Activated CD4-positive, alpha-beta T cell treated with anti-CD3 and anti-CD28 coated beads, Interleukin-2, amount 50 U/mL, for 1 hour (primary cell): Measurements from ENCODE around the gene CBFA2T3.

ENCODE experiments used
- DNase-seq: peaks from one replicate; pipeline ENCODE4 v3.0.0-alpha.2; 2020

Gene CBFA2T3

DNA sequence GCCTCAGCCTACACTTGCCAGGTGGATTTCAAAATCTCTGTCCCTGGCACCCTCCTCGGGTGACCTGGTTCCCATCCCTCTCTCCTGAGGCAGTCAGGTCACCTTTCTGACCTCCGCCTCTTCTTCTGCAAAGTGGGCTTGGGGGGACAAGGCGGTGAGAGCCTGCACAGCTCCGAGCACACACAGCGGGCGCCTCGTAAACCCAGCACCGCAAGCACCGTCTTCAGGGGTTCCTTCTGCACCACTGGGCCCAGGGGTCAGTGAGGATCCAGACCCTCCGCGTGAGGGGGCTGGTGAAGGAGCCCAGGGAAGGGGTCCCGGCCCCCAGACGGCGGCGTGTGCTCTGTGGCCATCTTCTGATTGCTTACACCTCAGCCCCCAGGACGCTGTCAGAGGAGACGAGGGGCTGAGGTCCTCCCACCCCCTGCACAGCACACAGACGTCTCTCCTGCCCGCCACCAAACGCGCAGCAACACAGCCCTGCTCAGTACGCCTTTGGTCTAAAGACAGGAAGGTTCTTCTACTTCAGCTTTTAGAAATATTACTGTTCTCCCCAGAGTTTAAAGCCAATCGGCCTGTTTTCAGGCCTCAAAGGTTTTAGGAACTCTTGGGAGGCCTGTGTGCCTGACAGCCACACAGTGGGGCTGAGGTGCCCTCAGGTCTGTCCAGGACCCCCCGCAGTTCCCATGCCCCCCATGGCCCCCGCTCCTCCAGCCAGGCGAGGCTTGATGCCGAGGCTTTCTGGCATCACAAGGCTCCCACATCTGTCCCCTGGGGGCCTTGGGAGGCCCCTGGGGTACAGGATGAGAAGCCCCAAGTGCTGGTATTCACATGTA lies 2.7 kb downstream of the CBFA2T3 start:
- no peak for DNase-seq

DNA sequence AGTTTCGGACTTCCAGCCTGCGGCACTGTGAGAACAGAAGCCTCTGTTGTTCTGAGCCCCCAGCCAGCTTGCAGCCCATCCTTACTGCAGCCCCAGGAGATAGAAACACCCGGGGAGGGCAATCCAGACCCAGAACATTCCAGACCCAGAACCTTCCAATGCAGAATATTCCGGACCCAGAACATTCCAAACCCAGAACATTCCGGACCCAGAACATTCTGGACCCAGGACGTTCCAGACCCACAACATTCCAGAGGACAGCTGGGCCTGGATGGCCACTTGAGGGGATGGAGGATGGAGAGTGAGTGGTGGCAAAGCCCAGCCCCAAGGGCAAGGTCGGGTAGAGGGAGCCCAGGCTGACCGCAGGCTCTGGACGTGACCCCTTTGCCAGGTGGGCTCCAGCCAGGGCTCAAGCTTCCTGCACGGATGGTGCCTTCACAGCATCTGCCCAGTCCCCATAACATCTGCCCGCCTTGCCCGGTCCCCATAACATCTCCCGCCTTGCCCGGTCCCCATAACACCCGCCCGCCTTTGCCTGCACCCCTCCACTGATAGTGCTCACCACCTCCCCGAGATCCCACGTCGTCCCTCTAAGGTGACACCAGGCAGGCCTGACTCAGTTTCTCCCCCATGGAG lies 3.5 kb downstream of the CBFA2T3 start:
- DNase-seq: no peak

DNA sequence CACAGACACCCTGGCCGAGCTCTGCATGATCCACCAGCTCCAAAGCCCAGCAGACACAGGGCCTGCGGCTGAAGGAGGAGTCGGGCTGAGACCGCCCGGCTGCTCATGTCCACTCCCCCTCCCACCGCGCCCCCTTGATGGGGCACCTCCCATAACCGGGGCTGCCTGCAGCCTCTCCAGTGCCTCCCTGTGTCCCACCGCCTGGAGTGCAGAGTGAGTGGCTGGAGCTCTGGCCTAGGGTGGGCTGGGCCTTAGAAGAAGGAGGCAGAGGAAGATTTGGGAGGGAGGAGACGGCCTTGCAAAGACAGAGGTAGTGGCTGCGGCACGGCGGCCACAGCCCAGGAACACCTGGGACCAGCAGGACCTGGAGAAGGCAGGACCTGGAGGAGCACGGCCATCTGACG lies 4.0 kb downstream of the CBFA2T3 start:
- no peak for DNase-seq

DNA sequence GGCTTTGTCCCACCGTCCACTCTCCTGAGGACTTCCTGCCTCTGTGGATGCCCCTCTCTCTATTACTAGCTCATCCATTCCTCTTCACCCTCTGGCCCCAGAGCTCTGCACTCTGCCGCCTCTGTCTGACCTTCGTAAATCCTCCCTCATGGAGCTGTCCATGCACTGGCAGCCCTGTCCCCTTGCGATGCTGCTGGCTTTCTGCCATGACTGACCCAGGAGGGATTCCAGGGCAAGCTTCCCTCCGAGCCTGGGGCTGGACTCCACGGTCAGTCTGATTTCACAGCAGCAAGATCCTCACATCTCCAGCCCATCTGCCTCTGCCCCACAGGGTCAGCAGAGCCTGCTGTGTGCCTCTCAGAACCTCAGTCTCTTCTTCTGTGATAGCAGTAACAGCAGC lies 4.7 kb downstream of the CBFA2T3 start:
- DNase-seq: no peak

DNA sequence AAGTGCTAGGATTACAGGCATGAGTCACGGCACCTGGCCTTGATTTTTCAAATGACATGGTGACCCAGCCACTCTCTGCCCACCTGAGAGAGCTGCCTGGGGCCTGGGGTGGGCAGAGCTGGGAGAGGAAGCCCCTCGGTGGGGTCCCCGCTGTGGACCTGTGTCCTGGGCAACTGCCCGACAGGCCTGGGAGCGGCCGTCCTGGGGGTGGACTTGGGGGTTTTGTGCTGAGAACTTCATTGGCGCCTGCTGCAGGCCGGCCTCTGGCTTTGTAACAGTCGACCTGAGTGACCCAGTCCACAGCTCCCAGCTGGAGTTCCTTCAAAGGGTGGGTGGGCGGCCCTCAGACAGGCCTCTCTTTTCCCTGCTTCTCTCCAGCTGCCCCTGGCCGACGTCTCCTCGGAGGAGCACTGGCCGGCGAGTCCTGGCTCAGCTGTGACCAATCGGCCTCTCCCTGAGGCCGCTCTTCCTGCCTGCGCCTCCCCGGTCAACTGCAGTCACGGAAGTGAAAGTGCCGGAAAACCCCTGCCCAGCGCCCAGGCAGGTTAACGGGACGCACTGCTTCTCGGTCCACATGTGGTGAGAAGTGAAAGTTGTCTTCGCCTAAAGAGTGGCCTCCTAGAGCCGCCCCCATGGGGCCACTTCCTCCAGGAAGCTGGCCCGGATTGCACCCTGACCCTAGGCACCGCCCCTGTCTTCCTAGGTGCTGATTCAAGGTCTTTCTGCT lies 5.5 kb downstream of the CBFA2T3 start:
- no peak for DNase-seq

DNA sequence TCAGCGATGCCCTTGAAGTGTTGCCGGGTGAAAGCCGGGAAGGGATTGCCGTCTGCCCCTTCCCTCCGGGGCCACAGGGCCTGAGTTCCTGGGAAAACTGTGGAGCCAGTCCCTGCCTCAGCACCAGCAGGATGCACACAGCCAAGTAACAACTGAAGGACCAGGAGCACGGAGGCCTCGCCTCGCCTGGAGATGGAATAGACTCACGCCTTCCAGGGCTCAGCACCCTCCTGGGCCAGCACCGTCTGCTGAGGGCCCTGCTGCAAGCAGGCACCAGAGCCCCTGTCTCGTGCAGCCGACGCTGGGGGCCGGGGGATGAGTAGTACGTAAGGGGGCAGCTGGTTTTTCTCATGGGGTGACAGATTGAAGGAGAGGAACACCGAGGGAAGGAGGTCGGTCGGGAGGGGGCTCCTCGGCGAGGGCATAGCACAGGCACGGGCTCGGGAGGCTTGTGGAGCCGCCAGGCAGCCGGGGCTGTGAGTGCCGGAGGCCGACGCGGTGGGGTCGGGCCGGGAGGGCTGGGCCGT lies 6.4 kb downstream of the CBFA2T3 start:
- DNase-seq: no peak

DNA sequence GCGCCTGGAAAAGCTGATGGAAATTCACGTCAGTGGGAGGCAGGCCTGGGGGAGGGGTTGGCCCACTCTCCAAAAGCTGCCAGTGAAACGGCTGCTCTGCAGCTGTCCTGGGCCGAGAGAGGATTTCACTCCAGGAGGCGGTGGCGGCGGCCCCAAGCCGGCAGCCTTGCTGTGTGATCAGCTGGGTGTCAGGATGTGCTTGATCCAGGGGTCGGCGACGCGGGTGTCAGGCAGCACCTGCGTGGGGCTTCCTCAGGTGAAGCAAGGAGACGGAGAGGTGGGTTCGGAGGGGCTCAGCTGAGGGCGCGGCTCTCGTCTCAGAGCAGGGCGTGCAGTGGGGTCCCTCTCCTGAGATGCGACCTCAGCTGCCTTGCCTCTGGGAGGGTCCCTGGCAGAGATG lies 7.0 kb downstream of the CBFA2T3 start:
- DNase-seq: no peak

DNA sequence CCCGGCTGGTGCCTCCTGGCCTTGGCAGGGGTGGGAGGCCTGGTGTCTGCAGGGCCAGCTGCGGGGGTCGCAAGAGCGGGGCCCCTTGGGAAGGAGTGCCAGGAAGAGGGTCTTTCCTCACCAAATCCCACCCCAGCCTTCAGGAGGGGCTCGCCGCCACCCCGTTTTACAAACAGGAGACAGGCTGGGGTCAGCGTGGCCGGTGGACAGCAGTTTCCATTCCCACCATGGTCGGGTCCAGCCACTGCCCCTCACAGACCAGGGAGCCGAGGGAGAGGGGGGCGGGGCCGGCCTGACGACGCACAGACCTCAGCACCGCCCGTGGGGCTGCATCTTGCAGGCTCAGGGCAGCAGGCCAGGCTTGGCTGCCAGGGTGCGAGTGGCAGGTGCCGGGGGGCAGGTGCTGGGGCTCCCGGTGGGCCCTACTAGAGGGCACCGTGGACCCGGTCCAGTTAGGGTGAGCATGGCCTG lies 7.6 kb downstream of the CBFA2T3 start:
- DNase-seq: no peak

DNA sequence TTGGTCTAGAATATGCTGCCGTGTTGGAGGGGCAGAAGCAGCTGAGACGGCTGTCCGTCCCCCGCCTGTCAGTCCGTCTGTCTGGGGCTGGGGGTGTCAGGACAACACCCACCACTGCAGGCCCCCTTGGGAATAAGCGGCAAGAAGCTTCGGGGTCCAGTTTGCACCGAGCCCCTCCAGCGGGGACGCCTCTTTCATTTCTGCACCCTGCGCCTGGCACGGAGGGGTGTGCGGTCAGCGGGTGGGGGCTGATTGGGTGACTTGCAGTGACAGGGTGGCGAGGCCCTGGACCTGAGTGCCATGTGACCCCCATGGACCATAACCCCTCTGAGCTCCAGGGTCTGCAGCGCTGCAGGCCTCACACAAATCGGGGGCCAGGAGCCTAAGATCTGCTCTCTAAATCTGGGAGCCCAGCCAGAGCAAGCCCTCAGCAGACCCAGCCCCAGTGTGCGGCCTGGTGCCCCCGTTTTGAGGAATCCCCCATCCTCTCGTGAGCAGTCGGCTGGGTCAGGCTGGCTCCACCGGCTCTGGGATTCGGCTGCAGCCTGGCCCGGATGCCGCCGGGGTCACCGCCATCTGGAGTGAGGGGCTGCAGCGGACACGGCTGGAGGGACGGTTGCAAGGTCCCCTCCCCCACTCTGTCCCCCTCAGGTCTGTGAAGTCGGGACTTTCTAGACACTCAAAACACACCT lies 8.3 kb downstream of the CBFA2T3 start:
- DNase-seq: no peak

DNA sequence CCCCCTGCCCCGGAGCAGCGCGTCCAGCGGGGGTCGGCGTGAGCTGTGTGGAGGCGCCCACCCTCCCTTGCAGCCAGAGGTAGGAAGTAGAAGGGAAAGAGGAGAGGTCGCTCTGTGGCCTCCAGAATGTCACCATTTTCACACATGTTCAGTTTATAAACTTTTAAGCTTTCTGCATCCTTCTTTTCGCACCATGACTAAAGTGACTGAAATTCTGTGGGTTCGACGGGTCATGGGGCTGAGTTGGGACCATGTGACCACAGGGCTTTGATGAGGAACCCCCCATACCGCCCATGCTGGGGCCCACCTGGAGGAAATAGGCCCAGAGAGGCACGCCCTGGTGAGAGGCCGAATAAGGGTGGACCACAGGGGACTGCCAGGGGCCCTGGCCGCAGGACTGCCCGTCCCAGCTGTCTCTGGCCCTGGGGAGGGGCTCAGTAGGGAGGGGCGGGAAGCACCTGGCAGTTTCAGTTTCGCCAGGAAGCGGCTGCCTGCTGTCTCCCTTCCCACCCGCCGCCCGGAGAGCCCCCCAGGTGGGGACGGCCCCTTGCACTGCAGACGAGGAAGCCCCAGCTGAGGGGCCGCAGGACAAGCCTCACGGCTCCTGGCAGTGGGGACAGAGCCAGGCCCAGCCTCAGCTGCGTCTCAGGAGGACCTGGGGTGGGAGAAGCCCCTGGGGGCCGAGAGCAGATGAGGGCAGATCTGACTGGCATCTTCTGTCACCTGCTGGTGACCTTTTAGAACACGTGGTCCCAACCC lies 9.0 kb downstream of the CBFA2T3 start:
- DNase-seq: no peak

DNA sequence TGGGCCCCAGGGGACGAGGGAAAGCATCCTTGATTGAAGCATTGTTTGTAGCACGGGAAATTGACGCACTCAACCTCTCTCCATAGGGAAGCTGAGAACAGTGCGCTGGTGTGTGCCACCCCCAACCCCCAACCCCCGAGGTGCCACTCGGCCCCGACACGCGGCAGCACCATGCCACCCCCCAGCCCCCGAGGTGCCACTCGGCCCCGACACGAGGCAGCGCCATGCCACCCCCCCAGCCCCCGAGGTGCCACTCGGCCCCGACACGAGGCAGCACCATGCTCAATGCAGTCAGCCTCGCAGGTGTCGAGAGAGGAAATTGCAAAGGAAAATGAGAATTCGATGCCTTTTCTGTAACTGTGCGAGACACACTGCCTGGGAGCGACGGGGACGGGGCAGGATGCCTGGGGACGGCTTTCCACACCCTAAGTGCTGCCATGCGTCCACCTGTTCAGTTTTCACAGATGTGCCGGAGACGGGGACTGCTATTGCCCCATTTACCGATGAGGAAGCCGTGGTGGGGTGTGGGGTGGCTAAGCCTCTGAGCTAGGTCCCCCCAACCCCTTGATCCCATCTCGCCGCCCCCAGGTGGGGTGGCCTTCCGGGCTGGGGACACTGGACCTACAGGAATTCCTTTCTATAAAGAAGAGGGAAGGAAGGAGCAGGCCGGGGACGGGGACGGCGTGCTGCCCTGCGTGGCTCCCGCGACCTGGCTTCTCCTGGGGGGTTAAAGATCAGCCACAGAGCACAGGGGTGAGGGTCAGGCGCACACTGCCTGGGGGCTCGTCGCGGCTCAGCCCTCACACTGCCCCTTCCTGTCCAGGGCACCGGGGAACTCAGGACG lies 9.8 kb downstream of the CBFA2T3 start:
- no peak for DNase-seq

DNA sequence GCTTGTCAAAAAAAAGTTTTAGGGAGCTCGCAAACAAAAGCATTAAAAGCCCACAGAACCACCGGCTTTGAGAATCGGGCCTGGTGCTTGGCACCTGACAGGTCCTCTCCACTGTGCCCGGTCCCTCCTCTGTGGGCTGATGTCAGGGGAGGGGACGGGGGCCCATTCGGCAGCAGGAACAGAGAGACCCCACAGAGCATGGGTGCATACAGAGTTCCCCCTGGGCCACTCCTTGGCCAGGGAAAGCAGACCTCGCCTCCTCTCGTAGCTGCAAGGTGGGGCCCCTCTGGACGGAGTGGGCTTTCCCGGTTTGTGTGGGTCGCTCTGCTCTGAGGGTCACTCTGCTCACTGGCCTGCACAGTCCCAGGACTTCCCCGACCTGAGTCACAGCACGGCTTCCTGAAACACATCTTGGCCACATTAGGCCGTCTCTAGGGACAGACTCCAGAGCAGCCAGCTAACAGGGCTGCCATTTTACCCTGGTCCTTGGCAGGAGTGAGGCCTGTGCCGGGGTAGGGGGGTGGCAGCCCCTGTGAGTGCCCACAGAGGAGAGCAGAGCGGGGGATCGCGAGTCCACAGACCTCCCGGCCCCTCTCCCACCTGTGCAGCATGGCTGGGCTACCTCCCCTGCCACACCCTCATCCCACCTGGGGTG lies 11.1 kb downstream of the CBFA2T3 start:
- no peak for DNase-seq

DNA sequence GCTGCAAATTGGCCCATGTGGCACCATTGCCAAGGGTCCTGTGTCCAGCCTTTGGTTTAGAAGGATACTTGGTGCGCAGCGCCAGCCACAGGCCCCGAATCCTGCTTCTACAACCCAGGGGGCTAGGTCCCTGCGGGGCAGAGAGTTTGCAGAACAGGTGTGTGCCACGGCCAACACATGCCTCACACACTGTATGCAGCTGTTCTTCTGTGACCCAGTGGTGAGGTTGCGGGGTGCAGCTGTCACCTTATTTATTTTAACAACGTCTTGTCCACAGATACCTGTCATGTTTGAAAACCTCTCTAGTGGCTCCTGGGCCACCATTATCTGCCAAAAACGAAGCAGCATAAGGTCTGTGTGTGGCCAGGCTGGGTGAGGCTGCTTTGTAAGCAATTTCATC lies 11.6 kb downstream of the CBFA2T3 start:
- DNase-seq: no peak

DNA sequence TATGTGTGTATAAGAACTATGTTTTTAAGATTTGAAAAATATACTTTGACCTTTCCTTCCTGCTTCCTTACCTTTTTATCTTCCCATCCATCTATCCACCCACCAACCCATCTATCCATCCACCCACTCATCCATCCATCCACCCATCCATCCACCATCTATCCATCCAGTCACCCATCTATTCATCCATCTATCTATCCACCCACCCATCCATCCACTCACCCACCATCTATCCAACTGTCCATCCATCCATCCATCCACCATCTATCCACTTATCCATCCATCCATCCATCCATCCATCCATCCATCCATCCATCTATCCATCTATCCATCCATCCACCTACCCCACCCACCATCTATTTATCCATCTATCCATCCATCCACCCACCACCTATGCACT lies 12.4 kb downstream of the CBFA2T3 start:
- DNase-seq: no peak

DNA sequence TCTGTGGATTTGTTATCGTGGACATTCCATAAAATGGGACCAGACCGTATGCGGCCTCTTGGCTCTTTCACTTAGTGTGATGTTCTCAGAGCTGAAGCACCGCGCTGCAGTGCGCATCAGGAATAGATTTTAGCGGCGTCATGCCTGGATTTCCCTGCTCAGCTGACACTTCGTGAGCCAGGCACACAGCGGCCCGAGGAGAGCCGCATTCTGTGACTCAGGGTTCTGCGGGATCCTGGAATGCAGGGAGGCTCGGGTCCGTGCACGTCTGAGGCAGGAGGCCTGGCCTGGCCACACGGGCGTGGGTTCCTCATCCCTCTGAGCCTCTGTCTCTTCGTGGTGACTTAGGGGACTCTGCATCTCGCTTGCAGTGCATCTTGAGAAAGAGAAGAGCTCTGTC lies 13.4 kb downstream of the CBFA2T3 start:
- DNase-seq: no peak

DNA sequence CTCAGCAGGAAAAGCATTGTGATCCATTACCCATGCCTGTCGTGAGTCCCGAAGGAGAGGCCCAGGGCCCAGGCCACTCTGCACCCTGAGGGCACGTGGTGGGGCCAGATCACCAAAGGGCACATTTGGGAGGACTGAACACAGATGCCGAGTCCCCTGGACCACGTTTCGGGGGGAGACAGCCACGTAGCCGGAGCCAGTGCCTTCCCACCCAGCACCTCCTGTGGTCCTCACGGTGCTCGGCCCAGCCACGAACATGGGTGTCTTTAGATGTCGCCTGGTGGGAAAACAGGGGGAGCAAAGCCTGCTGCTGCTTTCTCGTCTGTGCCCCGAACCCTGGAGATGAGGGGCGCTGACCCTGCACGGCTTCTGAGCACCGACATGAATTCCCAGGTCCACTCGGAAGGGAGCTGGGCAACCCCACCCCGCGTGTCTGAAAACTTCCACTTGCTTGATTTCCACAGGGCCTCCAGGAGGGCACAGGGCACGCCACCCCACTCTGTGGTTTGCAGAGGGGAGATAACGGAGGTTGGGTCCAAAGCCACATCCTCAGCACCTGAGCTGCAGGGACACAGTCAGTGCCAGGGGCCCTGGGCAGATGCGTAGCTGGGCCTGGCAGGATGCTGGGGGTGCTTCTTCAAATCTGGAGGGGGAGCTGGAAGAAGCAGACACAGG lies 14.4 kb downstream of the CBFA2T3 start:
- DNase-seq: no peak

DNA sequence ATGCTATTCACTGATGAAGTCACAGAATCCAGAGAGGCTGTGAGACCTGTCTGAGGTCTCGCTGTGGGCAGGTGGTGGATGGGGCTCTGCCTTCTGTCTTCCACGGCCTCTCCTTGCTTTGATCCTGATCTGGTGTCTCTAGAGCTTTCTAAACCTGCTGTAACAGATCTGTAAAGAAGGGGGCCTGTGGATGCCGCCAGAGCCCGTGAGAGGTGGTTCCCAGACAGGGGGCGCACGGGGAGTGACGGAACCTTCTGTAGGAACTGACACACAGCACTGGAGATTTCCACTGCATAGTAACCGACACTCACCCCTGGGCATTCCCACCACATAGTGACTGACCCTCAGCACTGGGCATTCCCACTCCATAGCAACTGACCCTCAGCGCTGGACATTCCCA lies 16.0 kb downstream of the CBFA2T3 start:
- DNase-seq: no peak

DNA sequence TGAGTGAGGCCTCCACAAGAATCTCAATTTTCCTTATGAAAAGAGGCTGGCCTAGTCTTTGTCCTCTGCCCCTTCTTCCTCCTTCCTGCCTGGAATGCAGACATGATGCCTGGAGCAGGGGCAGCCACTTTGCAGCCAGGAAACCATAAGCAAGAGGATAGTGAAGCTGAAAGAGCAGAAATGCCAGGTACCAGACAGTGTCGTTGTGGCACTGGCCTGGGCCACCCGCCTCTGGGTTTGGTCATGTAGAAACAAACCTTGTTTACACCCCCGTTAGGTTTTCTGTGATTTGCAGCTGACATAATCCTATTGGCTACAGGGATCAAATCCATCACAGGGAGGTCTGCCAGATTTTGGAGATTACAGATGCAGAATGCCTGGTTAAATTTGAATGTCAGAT lies 16.5 kb downstream of the CBFA2T3 start:
- DNase-seq: no peak

DNA sequence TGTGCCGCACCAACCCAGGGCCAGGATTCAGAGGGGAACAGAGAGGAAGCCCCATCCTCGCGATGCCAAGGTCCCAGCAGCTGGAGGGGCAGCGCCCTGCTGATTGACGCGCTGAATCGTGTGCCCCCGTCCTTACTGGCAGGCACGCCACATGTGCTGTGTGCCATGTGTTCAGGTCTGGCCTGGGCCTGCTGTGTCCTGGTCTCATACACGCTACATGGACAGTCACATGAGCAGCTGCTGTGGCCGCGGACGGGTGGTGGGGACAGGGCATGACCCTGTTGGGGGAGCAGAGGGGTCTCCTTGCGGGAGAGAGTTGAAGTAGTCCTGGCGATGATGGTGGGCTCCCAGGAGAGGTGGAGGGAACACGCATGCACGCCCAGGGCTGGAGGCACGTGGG lies 18.0 kb downstream of the CBFA2T3 start:
- no peak for DNase-seq
